ENCODE data around the gene CTDP1.
"Not testable (repeated sequence)": the region's sequence is repeated elsewhere in the genome, so short reads cannot be mapped to it uniquely, and the experiment has no call there.

DNA sequence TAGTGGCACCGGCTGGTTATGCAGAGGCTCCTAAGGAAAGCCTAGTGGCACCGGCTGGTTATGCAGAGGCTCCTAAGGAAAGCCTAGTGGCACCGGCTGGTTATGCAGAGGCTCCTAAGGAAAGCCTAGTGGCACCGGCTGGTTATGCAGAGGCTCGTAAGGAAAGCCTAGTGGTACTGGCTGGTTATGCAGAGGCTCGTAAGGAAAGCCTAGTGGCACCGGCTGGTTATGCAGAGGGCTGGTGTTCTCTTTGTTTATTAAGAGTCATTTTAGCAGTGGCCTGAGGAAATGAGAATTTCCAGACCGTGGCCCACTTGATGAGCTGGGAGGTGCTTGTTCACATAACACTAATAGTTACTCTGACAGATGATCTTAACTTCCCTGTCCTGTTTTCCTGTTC is 73.3 kb downstream of the CTDP1 start:
- not testable (repeated sequence) for TF ChIP-seq SNAI2 (CRISPR knock-in tag; IDR thresholded peaks at IDR 0.05); ZNF565 (CRISPR knock-in tag; conservative IDR thresholded peaks at IDR 0.05; ENCODE audit: low read depth); ZFP3 (CRISPR knock-in tag; IDR thresholded peaks at IDR 0.05); RARB (CRISPR knock-in tag; IDR thresholded peaks at IDR 0.05); ISL1 (CRISPR knock-in tag; IDR thresholded peaks at IDR 0.05); ESRRG (CRISPR knock-in tag; IDR thresholded peaks at IDR 0.05); ZC3H10 (CRISPR knock-in tag; IDR thresholded peaks at IDR 0.05); ZNF70 (CRISPR knock-in tag; IDR thresholded peaks at IDR 0.05)
- TF ChIP-seq, protein P1, sequence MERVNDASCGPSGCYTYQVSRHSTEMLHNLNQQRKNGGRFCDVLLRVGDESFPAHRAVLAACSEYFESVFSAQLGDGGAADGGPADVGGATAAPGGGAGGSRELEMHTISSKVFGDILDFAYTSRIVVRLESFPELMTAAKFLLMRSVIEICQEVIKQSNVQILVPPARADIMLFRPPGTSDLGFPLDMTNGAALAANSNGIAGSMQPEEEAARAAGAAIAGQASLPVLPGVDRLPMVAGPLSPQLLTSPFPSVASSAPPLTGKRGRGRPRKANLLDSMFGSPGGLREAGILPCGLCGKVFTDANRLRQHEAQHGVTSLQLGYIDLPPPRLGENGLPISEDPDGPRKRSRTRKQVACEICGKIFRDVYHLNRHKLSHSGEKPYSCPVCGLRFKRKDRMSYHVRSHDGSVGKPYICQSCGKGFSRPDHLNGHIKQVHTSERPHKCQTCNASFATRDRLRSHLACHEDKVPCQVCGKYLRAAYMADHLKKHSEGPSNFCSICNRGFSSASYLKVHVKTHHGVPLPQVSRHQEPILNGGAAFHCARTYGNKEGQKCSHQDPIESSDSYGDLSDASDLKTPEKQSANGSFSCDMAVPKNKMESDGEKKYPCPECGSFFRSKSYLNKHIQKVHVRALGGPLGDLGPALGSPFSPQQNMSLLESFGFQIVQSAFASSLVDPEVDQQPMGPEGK (CRISPR knock-in tag; IDR thresholded peaks at IDR 0.05; ENCODE audit: borderline replicate concordance), result not testable (repeated sequence)
- TF ChIP-seq, protein P2, sequence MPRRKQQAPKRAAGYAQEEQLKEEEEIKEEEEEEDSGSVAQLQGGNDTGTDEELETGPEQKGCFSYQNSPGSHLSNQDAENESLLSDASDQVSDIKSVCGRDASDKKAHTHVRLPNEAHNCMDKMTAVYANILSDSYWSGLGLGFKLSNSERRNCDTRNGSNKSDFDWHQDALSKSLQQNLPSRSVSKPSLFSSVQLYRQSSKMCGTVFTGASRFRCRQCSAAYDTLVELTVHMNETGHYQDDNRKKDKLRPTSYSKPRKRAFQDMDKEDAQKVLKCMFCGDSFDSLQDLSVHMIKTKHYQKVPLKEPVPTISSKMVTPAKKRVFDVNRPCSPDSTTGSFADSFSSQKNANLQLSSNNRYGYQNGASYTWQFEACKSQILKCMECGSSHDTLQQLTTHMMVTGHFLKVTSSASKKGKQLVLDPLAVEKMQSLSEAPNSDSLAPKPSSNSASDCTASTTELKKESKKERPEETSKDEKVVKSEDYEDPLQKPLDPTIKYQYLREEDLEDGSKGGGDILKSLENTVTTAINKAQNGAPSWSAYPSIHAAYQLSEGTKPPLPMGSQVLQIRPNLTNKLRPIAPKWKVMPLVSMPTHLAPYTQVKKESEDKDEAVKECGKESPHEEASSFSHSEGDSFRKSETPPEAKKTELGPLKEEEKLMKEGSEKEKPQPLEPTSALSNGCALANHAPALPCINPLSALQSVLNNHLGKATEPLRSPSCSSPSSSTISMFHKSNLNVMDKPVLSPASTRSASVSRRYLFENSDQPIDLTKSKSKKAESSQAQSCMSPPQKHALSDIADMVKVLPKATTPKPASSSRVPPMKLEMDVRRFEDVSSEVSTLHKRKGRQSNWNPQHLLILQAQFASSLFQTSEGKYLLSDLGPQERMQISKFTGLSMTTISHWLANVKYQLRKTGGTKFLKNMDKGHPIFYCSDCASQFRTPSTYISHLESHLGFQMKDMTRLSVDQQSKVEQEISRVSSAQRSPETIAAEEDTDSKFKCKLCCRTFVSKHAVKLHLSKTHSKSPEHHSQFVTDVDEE (CRISPR knock-in tag; IDR thresholded peaks at IDR 0.05), result not testable (repeated sequence)
- TF ChIP-seq, protein P3, sequence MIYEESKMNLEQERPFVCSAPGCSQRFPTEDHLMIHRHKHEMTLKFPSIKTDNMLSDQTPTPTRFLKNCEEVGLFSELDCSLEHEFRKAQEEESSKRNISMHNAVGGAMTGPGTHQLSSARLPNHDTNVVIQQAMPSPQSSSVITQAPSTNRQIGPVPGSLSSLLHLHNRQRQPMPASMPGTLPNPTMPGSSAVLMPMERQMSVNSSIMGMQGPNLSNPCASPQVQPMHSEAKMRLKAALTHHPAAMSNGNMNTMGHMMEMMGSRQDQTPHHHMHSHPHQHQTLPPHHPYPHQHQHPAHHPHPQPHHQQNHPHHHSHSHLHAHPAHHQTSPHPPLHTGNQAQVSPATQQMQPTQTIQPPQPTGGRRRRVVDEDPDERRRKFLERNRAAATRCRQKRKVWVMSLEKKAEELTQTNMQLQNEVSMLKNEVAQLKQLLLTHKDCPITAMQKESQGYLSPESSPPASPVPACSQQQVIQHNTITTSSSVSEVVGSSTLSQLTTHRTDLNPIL (CRISPR knock-in tag; IDR thresholded peaks at IDR 0.05; ENCODE audit: low read depth), result not testable (repeated sequence)
